ENCODE data around the gene UBASH3A. TPM values are rescaled to one million over a fixed set of nuclear protein-coding genes. Genes with fewer than 3 reads are reported as not detected.
"Not testable (repeated sequence)": the region's sequence is repeated elsewhere in the genome, so short reads cannot be mapped to it uniquely, and the experiment has no call there.

UBASH3A gene
- polyA plus RNA-seq, 2 of the 4 experiments (the other 2 are of a cell fraction), result not detected

DNA sequence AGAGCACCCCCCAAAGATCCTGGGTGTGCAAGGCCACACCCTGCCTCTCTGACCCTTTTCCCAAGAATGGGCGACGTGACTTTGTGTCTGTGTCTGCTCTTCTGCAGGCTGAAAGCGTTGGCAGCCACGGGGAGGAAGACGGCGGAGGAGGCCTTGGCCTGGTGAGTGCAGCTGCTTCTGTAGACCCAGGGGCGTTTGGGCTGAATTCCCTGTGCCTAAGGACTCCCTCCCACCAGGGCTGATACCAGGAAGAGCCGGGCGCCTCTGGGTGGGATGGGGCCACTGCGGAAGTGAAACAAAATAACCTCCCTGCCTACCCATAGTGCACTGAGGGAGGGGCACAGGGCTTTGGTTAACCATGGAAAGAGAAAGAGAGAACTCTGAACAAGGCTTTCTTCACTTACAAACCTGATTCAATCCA, 2.5 kb downstream of the UBASH3A start:
- no peak for FAIRE-seq
- WGBS (ENCODE audit: missing lambda C conversion rate), result 96% methylated on average over 4 of the region's 10 CpGs
- Histone ChIP-seq H3K27ac (no peak overlapping the region), H3K4me1 (no peaks in the 10 kb centered on the region), H3K4me3 (no peak overlapping the region), H3K4me2 (no peak overlapping the region), H3K9me3 (no peaks in the 10 kb centered on the region)
- CTCF ChIA-PET, result no interaction called here
- POLR2A ChIA-PET, result no interaction called here
- no peak for ATAC-seq
- no peak for DNase-seq (ENCODE audit: low read depth in 1 of 2, low spot score in 1 of 2)
- TF ChIP-seq TP53 (CRISPR knock-in tag; IDR thresholded peaks at IDR 0.05) (no peak), MAZ (IDR thresholded peaks at IDR 0.05; ENCODE audit: borderline replicate concordance, low read depth, low read length) (no peak), NFE2L2 (conservative IDR thresholded peaks at IDR 0.05; ENCODE audit: low read length) (no peak), RCOR1 (IDR thresholded peaks at IDR 0.05; ENCODE audit: low read depth, low read length) (no peak), ZC3H11A (IDR thresholded peaks at IDR 0.05) (no peak), KDM5A (IDR thresholded peaks at IDR 0.05) (no peak), HEYL (CRISPR knock-in tag; IDR thresholded peaks at IDR 0.05) (no peak), RAD21 (conservative IDR thresholded peaks at IDR 0.05 in 1 of 2, IDR thresholded peaks at IDR 0.05 in 1 of 2) (no peak), ZNF302 (CRISPR knock-in tag; IDR thresholded peaks at IDR 0.05) (no peak), CBX8 (IDR thresholded peaks at IDR 0.05) (no peak), EHMT2 (IDR thresholded peaks at IDR 0.05; ENCODE audit: low read depth) (no peak)
- TF ChIP-seq, protein P1, sequence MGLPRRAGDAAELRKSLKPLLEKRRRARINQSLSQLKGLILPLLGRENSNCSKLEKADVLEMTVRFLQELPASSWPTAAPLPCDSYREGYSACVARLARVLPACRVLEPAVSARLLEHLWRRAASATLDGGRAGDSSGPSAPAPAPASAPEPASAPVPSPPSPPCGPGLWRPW (IDR thresholded peaks at IDR 0.05), result no peak
- TF ChIP-seq, protein P2, sequence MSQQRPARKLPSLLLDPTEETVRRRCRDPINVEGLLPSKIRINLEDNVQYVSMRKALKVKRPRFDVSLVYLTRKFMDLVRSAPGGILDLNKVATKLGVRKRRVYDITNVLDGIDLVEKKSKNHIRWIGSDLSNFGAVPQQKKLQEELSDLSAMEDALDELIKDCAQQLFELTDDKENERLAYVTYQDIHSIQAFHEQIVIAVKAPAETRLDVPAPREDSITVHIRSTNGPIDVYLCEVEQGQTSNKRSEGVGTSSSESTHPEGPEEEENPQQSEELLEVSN (IDR thresholded peaks at IDR 0.05; ENCODE audit: borderline replicate concordance, low read depth), result no peak

DNA sequence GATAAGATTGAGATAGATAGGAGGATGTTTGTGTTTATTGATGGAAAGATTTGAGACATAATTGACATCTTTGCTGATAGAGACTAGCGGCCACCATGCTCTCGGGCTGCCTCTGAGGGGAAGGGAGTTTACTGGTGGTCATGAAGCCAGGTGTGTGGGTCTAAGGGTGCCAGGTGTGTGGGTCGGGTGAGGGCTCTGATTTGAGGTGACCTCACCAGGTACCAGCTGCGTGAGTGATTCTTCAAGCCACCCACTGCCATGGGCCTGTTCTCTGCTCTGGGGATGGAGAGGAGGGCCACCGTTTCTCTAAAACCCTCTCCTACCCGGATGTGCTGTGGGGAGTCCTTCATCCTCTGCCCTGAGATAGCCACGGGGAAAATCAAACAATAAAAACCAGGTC, 3.2 kb downstream of the UBASH3A start:
- FAIRE-seq, result no peak
- Histone ChIP-seq H3K27ac (no peak overlapping the region), H3K4me1 (no peaks in the 10 kb centered on the region), H3K9me3 (no peaks in the 10 kb centered on the region), H3K4me3 (no peak overlapping the region), H3K4me2 (no peak overlapping the region)
- ATAC-seq, result no peak
- WGBS (ENCODE audit: missing lambda C conversion rate), result 49% methylated on average over 4 of the region's 7 CpGs
- POLR2A ChIA-PET, result no interaction called here
- CTCF ChIA-PET, result no interaction called here
- DNase-seq (ENCODE audit: low read depth in 1 of 2, low spot score in 1 of 2), result no peak
- TF ChIP-seq, protein P3, sequence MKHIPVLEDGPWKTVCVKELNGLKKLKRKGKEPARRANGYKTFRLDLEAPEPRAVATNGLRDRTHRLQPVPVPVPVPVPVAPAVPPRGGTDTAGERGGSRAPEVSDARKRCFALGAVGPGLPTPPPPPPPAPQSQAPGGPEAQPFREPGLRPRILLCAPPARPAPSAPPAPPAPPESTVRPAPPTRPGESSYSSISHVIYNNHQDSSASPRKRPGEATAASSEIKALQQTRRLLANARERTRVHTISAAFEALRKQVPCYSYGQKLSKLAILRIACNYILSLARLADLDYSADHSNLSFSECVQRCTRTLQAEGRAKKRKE (CRISPR knock-in tag; IDR thresholded peaks at IDR 0.05; ENCODE audit: low read depth), result no peak
- TF ChIP-seq CBX8 (IDR thresholded peaks at IDR 0.05), result no peak
- no peak for TF ChIP-seq JUNB (IDR thresholded peaks at IDR 0.05)
- no peak for TF ChIP-seq TFCP2L1 (CRISPR knock-in tag; IDR thresholded peaks at IDR 0.05)

DNA sequence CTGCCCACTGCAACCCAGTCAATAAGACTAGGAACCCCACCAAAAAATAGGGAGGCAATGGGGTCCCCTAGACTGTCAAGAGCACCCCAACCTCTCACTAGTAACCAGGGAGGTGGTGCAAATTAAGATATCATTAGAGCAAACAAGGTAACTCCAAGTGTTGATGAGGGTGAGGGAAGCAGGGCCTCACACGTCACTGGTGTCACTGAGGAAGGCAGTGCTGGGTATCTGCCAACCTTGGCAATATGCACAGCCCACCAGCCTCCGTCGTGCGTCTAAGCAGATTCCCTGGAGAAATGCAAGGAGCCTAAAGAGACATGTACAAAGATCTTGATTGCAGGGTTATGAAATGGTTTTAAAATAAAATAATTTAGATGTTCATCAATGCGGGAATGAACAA, 3.8 kb downstream of the UBASH3A start:
- Histone ChIP-seq H3K27ac (no peak overlapping the region), H3K9me3 (no peaks in the 10 kb centered on the region), H3K4me1 (no peaks in the 10 kb centered on the region), H3K4me2 (no peak overlapping the region), H3K4me3 (no peak overlapping the region)
- 91% methylated on average over 5 of the region's 5 CpGs for WGBS (ENCODE audit: missing lambda C conversion rate)
- DNase-seq (ENCODE audit: low read depth in 1 of 2, low spot score in 1 of 2) (no peak), ATAC-seq (no peak), FAIRE-seq (no peak)
- no peak for TF ChIP-seq PHF8 (IDR thresholded peaks at IDR 0.05; ENCODE audit: borderline replicate concordance, low read depth)
- no peak for TF ChIP-seq SREBF2 (IDR thresholded peaks at IDR 0.05)
- no peak for TF ChIP-seq HOXA7 (CRISPR knock-in tag; IDR thresholded peaks at IDR 0.05)
- no peak for TF ChIP-seq RAD21 (conservative IDR thresholded peaks at IDR 0.05 in 1 of 2, IDR thresholded peaks at IDR 0.05 in 1 of 2)
- TF ChIP-seq JUNB (IDR thresholded peaks at IDR 0.05), result no peak
- no peak for TF ChIP-seq NR3C1 (IDR thresholded peaks at IDR 0.05)
- no peak for TF ChIP-seq HEYL (CRISPR knock-in tag; IDR thresholded peaks at IDR 0.05)
- no peak for TF ChIP-seq KDM5A (IDR thresholded peaks at IDR 0.05)
- TF ChIP-seq HDAC2 (IDR thresholded peaks at IDR 0.05), result no peak
- no peak for TF ChIP-seq GATA3 (IDR thresholded peaks at IDR 0.05; ENCODE audit: borderline replicate concordance)
- TF ChIP-seq SMC3 (IDR thresholded peaks at IDR 0.05), result no peak
- TF ChIP-seq CHD2 (IDR thresholded peaks at IDR 0.05; ENCODE audit: low read length, partially characterized antibody), result no peak
- no peak for TF ChIP-seq FOXS1 (CRISPR knock-in tag; IDR thresholded peaks at IDR 0.05)
- TF ChIP-seq, protein P2 (IDR thresholded peaks at IDR 0.05; ENCODE audit: borderline replicate concordance, low read depth), result no peak
- TF ChIP-seq EHF (CRISPR knock-in tag; IDR thresholded peaks at IDR 0.05), result no peak
- TF ChIP-seq BHLHE40 (IDR thresholded peaks at IDR 0.05; ENCODE audit: low read depth, low read length), result no peak
- TF ChIP-seq RCOR1 (IDR thresholded peaks at IDR 0.05; ENCODE audit: low read depth, low read length), result no peak
- no peak for TF ChIP-seq JUN (IDR thresholded peaks at IDR 0.05)
- POLR2A ChIA-PET, result no interaction called here
- CTCF ChIA-PET, result no interaction called here

DNA sequence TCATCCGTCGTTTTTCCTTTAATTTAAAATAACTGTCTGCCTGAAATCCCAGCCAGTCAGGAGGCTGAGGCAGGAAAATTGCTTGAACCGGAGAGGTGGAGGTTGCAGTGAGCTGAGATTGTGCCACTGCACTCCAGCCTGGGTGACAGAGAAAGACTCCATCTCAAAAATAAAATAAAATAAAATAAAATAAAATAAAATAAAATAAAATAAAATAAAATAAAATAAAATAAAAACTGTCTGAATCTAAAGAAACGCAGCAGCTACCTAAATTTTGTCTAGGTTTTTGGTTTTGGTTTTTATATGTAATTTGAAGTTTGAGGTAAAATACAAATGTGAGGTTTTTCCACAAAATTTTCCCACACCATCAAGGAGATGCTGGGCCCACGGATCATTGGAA, 5.0 kb downstream of the UBASH3A start:
- ATAC-seq; POLR2A ChIA-PET; H3K4me1 ChIP-seq; FAIRE-seq; DNase-seq (ENCODE audit: low read depth in 1 of 2, low spot score in 1 of 2); H3K9me3 ChIP-seq; H3K4me3 ChIP-seq; H3K27ac ChIP-seq; H3K4me2 ChIP-seq: not testable (repeated sequence)
- CTCF ChIA-PET, result interaction anchor here (1.2 kb wide), 1 partner anchor 264 kb away, joined by 3 read pairs; no protein-coding TSS in a partner anchor
- WGBS (ENCODE audit: missing lambda C conversion rate), result 76% methylated on average over 5 of the region's 5 CpGs

Measured in A549 (cell line).